HG02798 (cell line): ENCODE results near the gene BLOC1S6.

Experiments used
- ATAC-seq: cut with Tn5 transposase; IDR thresholded peaks from one replicate; pipeline ENCODE4 v1.9.1; 2021; ENCODE audit warnings: mild to moderate bottlenecking; ENCODE audit not compliant: unreplicated experiment, poor library complexity

The BLOC1S6 gene

GRCh38 chr15:45587095-45587862 lies at the start of gene BLOC1S6:
TSS of gene BLOC1S6 (plus strand) at chr15:45587379. CDS start at chr15:45587444, 65 bp downstream.
- ATAC-seq = peak; percentile 82

- ATAC-seq = no peak
Observed at GRCh38 chr15:45539680-45540079, 47.5 kb upstream of the BLOC1S6 start.

DNA sequence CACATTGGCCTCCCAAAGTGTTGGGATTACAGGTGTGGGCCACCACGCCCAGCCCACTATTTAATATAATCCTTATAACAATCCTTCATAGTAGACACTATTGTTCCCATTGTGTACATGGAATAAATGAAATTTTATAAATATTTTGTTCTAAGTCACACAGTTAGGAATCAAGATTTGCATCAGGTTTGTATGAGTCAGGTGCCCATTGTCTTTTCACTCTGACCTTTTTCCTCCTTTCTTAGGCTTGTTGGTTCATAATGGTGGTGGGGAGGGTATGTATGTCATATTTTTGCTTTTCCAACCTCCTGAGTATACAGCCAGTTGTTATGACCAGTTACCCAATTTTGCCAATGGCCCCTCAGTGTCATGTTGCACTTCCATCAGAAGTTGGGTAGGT lies 46.6 kb upstream of the BLOC1S6 start:
- ATAC-seq = no peak

DNA sequence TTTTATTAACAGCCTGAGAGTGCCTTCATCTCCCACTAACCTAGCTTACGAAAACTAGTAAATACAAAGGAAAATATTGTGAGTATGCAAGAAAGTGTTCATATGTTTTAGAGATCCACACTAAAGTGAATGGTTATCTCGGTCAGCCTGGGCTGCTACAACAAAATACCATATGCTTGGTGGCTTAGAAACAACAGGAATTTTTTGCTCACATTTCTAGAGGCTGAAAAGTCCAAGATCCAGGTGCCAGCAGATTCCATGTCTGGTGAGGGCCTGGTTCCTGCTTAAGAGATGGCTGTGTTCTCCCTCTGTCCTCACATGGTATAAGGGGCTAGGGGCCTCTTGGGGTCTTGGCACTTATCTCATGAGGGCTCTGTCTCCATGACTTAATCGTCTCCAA lies 44.1 kb upstream of the BLOC1S6 start:
- ATAC-seq = no peak

GRCh38 chr15:45544266-45545023 lies 42.7 kb upstream of the BLOC1S6 start:
- peak; percentile 76 for ATAC-seq

DNA sequence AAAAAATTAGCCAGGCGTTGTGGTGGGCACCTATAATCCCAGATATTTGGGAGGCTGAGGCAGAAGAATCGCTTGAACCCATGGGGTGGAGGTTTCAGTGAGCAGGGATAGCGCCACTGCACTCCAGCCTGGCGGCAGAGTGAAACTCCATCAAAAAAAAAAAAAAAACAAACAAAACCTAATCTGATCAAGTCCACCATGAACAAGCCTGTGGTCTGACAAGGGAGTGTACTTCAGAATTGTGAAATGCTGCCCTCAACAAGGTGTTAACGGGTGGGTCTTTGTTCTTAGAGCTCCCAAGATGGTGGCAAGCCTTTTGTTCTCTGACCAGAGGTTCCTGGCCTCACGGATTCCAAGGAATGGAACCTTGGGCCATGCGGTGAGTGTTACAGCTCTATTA lies 40.4 kb upstream of the BLOC1S6 start:
- no peak for ATAC-seq

- ATAC-seq = no peak
Observed at GRCh38 chr15:45548753-45549520, 38.2 kb upstream of the BLOC1S6 start.

DNA sequence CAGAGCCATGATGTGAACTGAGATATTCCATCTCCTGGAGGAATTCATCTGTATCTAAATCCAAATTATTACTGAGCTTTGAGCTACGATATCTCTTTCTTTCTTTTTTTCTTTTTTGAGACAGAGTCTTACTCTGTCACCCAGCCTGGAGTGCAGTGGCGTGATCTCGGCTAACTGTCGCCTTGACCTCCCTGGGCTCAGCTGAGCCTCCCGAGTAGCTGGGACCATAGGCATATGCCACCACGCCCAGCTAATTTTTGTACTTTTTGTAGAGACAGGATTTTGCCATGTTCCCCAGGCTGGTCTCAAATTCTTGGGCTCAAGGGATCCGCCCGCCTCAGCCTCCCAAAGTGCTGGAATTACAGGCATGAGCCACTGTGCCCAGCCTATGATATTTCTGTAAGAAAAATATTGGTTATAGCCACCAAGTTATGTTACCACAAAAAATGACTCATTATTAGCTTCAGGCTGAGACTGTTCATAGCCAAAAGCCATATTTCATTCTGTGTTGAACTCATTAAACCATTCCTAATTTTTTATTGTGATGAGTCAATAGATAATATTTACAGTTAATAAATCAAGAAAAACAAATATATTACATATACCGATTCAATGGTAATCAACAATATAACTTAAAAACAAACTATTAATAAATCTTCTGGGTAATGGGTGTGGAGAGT lies 37.5 kb upstream of the BLOC1S6 start:
- ATAC-seq = no peak

- ATAC-seq = no peak
Observed at GRCh38 chr15:45550436-45550835, 36.7 kb upstream of the BLOC1S6 start.

DNA sequence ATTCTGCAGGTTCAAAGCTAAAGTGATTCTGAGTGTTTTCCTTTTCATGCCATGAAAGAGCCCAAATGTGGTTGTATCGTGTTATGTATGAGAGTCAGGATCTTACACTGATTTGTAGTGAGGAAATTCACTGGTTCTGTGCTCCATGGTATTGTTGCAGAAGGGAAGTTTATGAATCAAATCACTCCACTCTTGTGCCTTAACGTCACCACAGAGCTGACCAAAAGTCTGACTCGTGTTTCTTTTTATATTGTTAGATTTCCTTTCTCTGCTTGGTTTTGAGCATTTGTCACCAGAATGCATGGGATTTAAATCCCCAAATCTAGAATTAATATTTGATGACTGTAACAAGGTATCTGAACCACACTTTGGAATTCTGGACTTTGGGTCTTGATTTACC lies 35.5 kb upstream of the BLOC1S6 start:
- ATAC-seq = no peak

DNA sequence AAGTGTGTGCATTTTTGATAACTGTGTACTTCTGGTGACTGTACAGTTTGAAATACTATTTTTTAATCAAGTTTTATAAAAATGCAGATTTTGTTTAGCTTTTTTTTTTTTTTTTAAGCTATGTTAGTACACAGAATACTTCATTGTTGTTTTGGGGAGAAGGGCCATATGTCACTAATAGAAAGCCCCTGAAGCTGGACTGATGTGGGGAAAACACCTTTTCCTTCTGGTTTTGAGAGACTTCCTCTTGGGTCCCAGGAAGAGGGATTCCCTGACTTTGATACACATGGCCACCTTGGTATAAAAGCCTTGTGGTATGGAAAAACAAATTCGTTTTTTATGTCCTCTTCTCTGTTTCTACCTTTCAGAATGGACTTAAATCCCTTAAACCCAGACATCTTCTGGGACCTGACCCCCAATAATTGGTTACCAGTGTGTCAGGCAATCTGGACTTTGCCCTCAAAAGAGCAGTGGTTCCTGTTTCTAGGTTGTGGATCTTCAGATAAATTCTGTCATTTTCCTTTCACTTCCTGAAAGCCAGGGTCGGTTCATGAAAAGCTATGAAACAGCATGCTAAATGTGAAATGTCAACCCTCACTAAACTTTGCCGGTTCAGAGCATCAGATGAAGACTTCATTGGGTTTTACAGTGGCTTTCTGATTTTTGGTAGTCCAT lies 31.1 kb upstream of the BLOC1S6 start:
- ATAC-seq = peak; percentile 49

DNA sequence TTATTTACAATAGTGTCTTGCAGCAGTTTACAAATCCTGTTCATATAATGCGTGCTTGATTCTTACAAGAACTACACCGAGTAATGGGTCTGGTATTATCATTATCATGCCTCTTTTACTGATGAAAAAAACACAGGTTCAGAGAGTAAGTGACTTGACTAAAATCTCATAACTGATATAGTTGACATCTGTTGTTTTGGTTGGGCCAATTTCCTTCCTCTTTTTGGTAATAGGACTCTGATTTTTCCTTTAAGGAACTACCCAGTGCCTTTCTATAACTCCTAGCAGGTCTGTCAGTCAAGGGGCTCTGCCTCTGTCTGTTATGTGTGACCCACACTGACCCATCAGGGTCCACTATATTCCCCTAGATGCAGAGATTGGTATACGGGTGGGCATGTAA lies 14.6 kb upstream of the BLOC1S6 start:
- ATAC-seq = no peak

- ATAC-seq = no peak
Observed at GRCh38 chr15:45573961-45574629, 13.1 kb upstream of the BLOC1S6 start.

GRCh38 chr15:45581919-45582318 lies 5.3 kb upstream of the BLOC1S6 start:
- no peak for ATAC-seq

DNA sequence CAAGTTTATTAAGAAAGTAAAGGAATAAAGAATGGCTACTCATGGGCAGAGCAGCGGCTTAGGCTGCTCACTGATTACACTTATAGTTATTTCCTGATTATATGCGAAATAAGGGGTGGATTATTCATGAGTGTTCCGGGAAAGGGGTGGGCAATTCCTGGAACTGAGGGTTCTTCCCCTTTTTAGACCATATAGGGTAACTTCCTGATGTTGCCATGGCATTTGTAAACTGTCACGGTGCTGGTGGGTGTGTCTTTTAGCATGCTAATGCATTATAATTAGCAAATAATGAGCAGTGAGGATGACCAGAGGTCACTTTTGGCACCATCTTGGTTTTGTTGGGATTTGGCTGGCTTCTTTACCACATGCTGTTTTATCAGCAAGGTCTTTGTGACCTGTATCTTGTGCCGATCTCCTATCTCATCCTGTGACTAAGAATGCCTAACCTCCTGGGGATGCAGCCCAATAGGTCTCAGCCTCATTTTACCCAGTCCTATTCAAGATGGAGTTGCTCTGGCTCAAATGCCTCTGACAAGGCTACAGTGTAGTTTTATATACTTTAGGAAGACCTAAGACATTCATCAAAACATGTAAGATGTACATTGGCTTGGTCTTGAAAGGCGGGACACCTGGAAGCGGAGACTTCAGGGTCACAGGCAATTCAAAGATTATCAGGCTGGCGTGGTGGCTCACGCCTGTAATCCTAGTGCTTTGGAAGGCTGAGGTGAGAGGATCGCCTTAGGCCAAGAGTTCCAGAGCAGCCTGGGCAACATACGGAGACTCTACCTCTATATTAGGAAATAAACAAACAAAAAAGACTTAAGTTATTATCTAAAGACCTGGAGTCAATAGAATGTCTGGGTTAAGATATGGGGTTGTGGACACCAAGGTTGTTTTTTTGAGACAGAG lies 3.2 kb upstream of the BLOC1S6 start:
- ATAC-seq = no peak

DNA sequence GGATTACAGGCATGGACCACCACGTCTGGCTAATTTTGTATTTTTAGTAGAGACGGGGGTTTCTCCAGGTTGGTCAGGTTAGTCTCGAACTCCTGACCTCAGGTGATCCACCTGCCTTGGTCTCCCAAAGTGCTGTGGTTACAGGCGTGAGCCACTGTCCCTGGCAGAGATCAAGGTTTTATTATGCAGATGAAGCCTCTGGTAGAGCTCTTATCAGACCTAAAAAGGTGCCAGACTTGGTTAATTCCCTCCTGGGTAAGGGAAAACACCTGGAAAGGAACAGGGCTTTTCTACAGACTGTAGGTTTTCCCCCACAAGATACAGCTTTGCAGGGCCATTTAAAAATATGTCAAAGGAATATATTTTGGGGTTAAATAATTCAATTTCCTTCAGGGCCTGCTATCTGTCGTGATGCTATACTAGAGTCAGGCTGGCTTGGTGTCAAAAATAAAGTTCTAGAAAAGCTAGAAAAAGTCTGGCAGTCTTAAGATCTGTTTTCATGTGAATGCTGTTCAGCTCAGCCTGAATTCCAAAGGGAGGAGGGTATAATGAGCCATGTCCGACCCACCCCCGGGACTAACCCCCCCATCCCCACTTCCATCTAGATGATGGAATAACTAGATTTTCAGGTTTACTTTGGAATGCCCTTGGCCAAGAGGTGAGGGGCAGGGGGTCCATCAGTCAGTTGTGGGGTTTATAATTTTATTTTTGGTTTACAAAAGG lies 1.9 kb upstream of the BLOC1S6 start:
- no peak for ATAC-seq

DNA sequence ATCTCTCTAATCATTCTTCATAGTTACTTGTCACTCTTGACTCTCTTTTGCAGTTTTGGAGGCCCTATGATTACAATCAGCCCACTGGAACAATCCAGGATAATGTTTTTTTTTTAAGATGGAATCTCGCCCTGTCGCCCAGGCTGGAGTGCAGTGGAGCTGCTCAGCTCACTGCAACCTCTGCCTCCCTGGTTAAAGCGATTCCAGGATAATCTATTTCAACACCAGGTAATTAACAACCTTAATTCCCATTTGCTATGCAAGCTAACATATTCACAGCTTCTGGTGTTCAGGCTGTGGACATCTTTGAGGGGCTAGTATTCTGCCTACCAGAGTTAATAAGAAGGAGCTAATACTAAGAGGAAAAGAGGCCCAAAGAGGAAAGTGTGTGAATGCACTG lies 1.1 kb upstream of the BLOC1S6 start:
- no peak for ATAC-seq

GRCh38 chr15:45586601-45587094 lies 531 bp upstream of the BLOC1S6 start:
- peak; percentile 7 for ATAC-seq
